Measurements from ENCODE around the gene PIWIL4.

GRCh38 chr11:94577841-94578240 is 10.7 kb downstream of the PIWIL4 start:
- TF ChIP-seq ZNF513 (tag by site-specific recombination; IDR thresholded peaks at IDR 0.05) (no peak), ZBTB17 (tag by site-specific recombination; IDR thresholded peaks at IDR 0.05) (no peak), GLIS1 (tag by site-specific recombination; IDR thresholded peaks at IDR 0.05) (no peak), ZNF423 (tag by site-specific recombination; IDR thresholded peaks at IDR 0.05) (no peak), TCF7L2 (IDR thresholded peaks at IDR 0.05; ENCODE audit: borderline replicate concordance, low read depth, low read length) (no peak), ZNF785 (tag by site-specific recombination; IDR thresholded peaks at IDR 0.05) (no peak), ZNF274 (IDR thresholded peaks at IDR 0.05; ENCODE audit: low read length) (no peak), ZNF274 (tag by site-specific recombination; IDR thresholded peaks at IDR 0.05; ENCODE audit: borderline replicate concordance) (no peak), HOXA7 (CRISPR knock-in tag; IDR thresholded peaks at IDR 0.05; ENCODE audit: borderline replicate concordance) (no peak), PRDM10 (tag by site-specific recombination; IDR thresholded peaks at IDR 0.05) (no peak), SETDB1 (IDR thresholded peaks at IDR 0.05; ENCODE audit: insufficient read length, low read length) (no peak)
- TF ChIP-seq, protein P1, sequence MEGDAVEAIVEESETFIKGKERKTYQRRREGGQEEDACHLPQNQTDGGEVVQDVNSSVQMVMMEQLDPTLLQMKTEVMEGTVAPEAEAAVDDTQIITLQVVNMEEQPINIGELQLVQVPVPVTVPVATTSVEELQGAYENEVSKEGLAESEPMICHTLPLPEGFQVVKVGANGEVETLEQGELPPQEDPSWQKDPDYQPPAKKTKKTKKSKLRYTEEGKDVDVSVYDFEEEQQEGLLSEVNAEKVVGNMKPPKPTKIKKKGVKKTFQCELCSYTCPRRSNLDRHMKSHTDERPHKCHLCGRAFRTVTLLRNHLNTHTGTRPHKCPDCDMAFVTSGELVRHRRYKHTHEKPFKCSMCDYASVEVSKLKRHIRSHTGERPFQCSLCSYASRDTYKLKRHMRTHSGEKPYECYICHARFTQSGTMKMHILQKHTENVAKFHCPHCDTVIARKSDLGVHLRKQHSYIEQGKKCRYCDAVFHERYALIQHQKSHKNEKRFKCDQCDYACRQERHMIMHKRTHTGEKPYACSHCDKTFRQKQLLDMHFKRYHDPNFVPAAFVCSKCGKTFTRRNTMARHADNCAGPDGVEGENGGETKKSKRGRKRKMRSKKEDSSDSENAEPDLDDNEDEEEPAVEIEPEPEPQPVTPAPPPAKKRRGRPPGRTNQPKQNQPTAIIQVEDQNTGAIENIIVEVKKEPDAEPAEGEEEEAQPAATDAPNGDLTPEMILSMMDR (tag by site-specific recombination; IDR thresholded peaks at IDR 0.05) = no peak
- TF ChIP-seq, protein P2, sequence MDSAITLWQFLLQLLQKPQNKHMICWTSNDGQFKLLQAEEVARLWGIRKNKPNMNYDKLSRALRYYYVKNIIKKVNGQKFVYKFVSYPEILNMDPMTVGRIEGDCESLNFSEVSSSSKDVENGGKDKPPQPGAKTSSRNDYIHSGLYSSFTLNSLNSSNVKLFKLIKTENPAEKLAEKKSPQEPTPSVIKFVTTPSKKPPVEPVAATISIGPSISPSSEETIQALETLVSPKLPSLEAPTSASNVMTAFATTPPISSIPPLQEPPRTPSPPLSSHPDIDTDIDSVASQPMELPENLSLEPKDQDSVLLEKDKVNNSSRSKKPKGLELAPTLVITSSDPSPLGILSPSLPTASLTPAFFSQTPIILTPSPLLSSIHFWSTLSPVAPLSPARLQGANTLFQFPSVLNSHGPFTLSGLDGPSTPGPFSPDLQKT (IDR thresholded peaks at IDR 0.05; ENCODE audit: borderline replicate concordance, low read depth, low read length) = no peak
